ENCODE measurements around the gene EFNA3. TPM values are rescaled to one million over a fixed set of nuclear protein-coding genes. Genes with fewer than 3 reads are reported as not detected.

Gene EFNA3
- total RNA-seq, 5 donors from 2014 or later (not counting 1 experiment from before 2014, with no cell fraction given): 0.68 to 2.6 (median 2.3) TPM; not detected in 1

- DNase-seq (peak in 9 of 35 experiments; percentile 17 to 46 (median 22)), ATAC-seq (replicated peaks in 1 of 4) (no peak)
- peaks cover 8% of the 10 kb centered on the region for H3K36me3 Mint-ChIP-seq
- H3K9me3 ChIP-seq: no peaks in the 10 kb centered on the region
- H3K4me3 Mint-ChIP-seq: peak overlapping the region; percentile 72 to 88 (median 78)
- H3K27me3 ChIP-seq (replicated peaks in 1 of 2; ENCODE audit: control insufficient read depth in 2 of 2, extremely low read depth in 1 of 2, insufficient read depth in 2 of 2, low read length in 1 of 2): no peaks in the 10 kb centered on the region
- peak overlapping the region; percentile 17 to 66 for H3K4me3 ChIP-seq (ENCODE audit: control insufficient read depth in 1 of 2, extremely low read depth in 1 of 2, low read length in 1 of 2)
- no peak overlapping the region for H3K27ac ChIP-seq (ENCODE audit: low read length)
- ChIA-PET POLR2A (no interaction called here), CTCF (interaction anchor here (0.6 to 2.0 kb wide), 8 partner anchors 9 to 428 kb away, joined by 4 to 9 read pairs (median 5); partner anchors contain the start of gene KRTCAP2 (in 1 of the 2))
- H3K9me3 Mint-ChIP-seq: no peaks in the 10 kb centered on the region
- H3K4me1 ChIP-seq (ENCODE audit: control insufficient read depth in 1 of 2, extremely low read depth in 1 of 2, insufficient read depth in 2 of 2, low read length in 2 of 2): peaks cover 4 to 32% of the 10 kb centered on the region in 2 experiments
- peaks cover 14 to 26% (median 20%) of the 10 kb centered on the region in 3 donors for H3K4me1 Mint-ChIP-seq
- H3K27ac Mint-ChIP-seq: peak overlapping the region; percentile 72 to 75
- no peaks in the 10 kb centered on the region for H3K27me3 Mint-ChIP-seq
- H3K36me3 ChIP-seq (ENCODE audit: control insufficient read depth in 2 of 2, extremely low read depth in 1 of 2, insufficient read depth in 1 of 2, low read length in 1 of 2): peaks cover 0 to 6% of the 10 kb centered on the region in 2 donors
- WGBS (ENCODE audit: insufficient coverage): 46% methylated on average over 3 of the region's 12 CpGs
These were observed 25.9 kb upstream of the EFNA3 start for GRCh38 chr1:155052439-155053395.

- DNase-seq (no peak), ATAC-seq (replicated peaks in 1 of 4) (no peak)
- Mint-ChIP-seq H3K4me1 (peaks cover 14 to 26% (median 20%) of the 10 kb centered on the region in 3 donors), H3K4me3 (peak overlapping the region; percentile 28 to 88 (median 43)), H3K36me3 (peaks cover 14% of the 10 kb centered on the region), H3K27ac (peak overlapping the region; percentile 72 to 75), H3K9me3 (no peaks in the 10 kb centered on the region), H3K27me3 (no peaks in the 10 kb centered on the region)
- no peak overlapping the region for H3K27ac ChIP-seq (ENCODE audit: low read length)
- no peak overlapping the region for H3K4me3 ChIP-seq (ENCODE audit: control insufficient read depth in 1 of 2, extremely low read depth in 1 of 2, low read length in 1 of 2)
- 96% methylated on average over 3 of the region's 7 CpGs for WGBS (ENCODE audit: insufficient coverage)
- ChIA-PET POLR2A (no interaction called here), CTCF (interaction anchor here (0.6 to 2.0 kb wide), 4 partner anchors 9 to 429 kb away, joined by 4 to 8 read pairs (median 5); no protein-coding TSS in a partner anchor)
- no peaks in the 10 kb centered on the region for H3K27me3 ChIP-seq (replicated peaks in 1 of 2; ENCODE audit: control insufficient read depth in 2 of 2, extremely low read depth in 1 of 2, insufficient read depth in 2 of 2, low read length in 1 of 2)
- H3K4me1 ChIP-seq (ENCODE audit: control insufficient read depth in 1 of 2, extremely low read depth in 1 of 2, insufficient read depth in 2 of 2, low read length in 2 of 2): peaks cover 4 to 32% of the 10 kb centered on the region in 2 experiments
- no peaks in the 10 kb centered on the region for H3K9me3 ChIP-seq
- H3K36me3 ChIP-seq (ENCODE audit: control insufficient read depth in 2 of 2, extremely low read depth in 1 of 2, insufficient read depth in 1 of 2, low read length in 1 of 2): peaks cover 0 to 13% of the 10 kb centered on the region in 2 donors
These were observed 25.0 kb upstream of the EFNA3 start for GRCh38 chr1:155053531-155054105.

GRCh38 chr1:155057104-155057503, 21.5 kb upstream of the EFNA3 start:
- Mint-ChIP-seq H3K4me1 (peaks cover 22% of the 10 kb centered on the region in 3 donors), H3K4me3 (no peak overlapping the region), H3K36me3 (peaks cover 16% of the 10 kb centered on the region), H3K27ac (no peak overlapping the region), H3K9me3 (no peaks in the 10 kb centered on the region), H3K27me3 (no peaks in the 10 kb centered on the region)
- no peak overlapping the region for H3K4me3 ChIP-seq (ENCODE audit: control insufficient read depth in 1 of 2, extremely low read depth in 1 of 2, low read length in 1 of 2)
- no peak for ATAC-seq (replicated peaks in 1 of 4)
- WGBS (ENCODE audit: insufficient coverage): 98% methylated on average over 8 of the region's 8 CpGs
- H3K27me3 ChIP-seq (replicated peaks in 1 of 2; ENCODE audit: control insufficient read depth in 2 of 2, extremely low read depth in 1 of 2, insufficient read depth in 2 of 2, low read length in 1 of 2): no peaks in the 10 kb centered on the region
- peaks cover 0 to 16% of the 10 kb centered on the region in 2 donors for H3K36me3 ChIP-seq (ENCODE audit: control insufficient read depth in 2 of 2, extremely low read depth in 1 of 2, insufficient read depth in 1 of 2, low read length in 1 of 2)
- DNase-seq: no peak
- H3K27ac ChIP-seq (ENCODE audit: low read length): no peak overlapping the region
- peaks cover 9 to 24% of the 10 kb centered on the region in 2 experiments for H3K4me1 ChIP-seq (ENCODE audit: control insufficient read depth in 1 of 2, extremely low read depth in 1 of 2, insufficient read depth in 2 of 2, low read length in 2 of 2)
- ChIA-PET CTCF (interaction anchor here (0.5 to 0.6 kb wide), 6 partner anchors 28 to 1161 kb away, joined by 3 to 5 read pairs (median 3); no protein-coding TSS in a partner anchor), POLR2A (no interaction called here)
- H3K9me3 ChIP-seq: no peaks in the 10 kb centered on the region

GRCh38 chr1:155057788-155058211, 20.8 kb upstream of the EFNA3 start:
- Histone ChIP-seq H3K27me3 (replicated peaks in 1 of 2; ENCODE audit: control insufficient read depth in 2 of 2, extremely low read depth in 1 of 2, insufficient read depth in 2 of 2, low read length in 1 of 2) (no peaks in the 10 kb centered on the region), H3K9me3 (no peaks in the 10 kb centered on the region), H3K36me3 (ENCODE audit: control insufficient read depth in 2 of 2, extremely low read depth in 1 of 2, insufficient read depth in 1 of 2, low read length in 1 of 2) (peaks cover 0 to 16% of the 10 kb centered on the region in 2 donors), H3K4me1 (ENCODE audit: control insufficient read depth in 1 of 2, extremely low read depth in 1 of 2, insufficient read depth in 2 of 2, low read length in 2 of 2) (peaks cover 7 to 24% of the 10 kb centered on the region in 2 experiments), H3K27ac (ENCODE audit: low read length) (no peak overlapping the region), H3K4me3 (ENCODE audit: control insufficient read depth in 1 of 2, extremely low read depth in 1 of 2, low read length in 1 of 2) (no peak overlapping the region)
- no peak for DNase-seq
- ATAC-seq (replicated peaks in 1 of 4): no peak
- POLR2A ChIA-PET: interaction anchor here in 1 of 2 donors (0.6 kb wide), 1 partner anchor 25 kb away, joined by 5 read pairs; no protein-coding TSS in a partner anchor
- CTCF ChIA-PET: interaction anchor here (0.5 to 0.6 kb wide), 2 partner anchors 40 to 47 kb away, joined by 3 to 10 read pairs; no protein-coding TSS in a partner anchor
- Mint-ChIP-seq H3K4me1 (peaks cover 19 to 22% (median 21%) of the 10 kb centered on the region in 3 donors), H3K9me3 (no peaks in the 10 kb centered on the region), H3K27ac (no peak overlapping the region), H3K4me3 (no peak overlapping the region), H3K27me3 (no peaks in the 10 kb centered on the region), H3K36me3 (peaks cover 16% of the 10 kb centered on the region)
- WGBS (ENCODE audit: insufficient coverage): 96% methylated on average over 12 of the region's 13 CpGs

- ATAC-seq (replicated peaks in 1 of 4) (no peak), DNase-seq (no peak)
- H3K4me3 Mint-ChIP-seq: no peak overlapping the region
- Histone ChIP-seq H3K9me3 (no peaks in the 10 kb centered on the region), H3K27ac (ENCODE audit: low read length) (no peak overlapping the region), H3K4me3 (ENCODE audit: control insufficient read depth in 1 of 2, extremely low read depth in 1 of 2, low read length in 1 of 2) (no peak overlapping the region), H3K36me3 (ENCODE audit: control insufficient read depth in 2 of 2, extremely low read depth in 1 of 2, insufficient read depth in 1 of 2, low read length in 1 of 2) (peaks cover 0 to 16% of the 10 kb centered on the region in 2 donors), H3K4me1 (ENCODE audit: control insufficient read depth in 1 of 2, extremely low read depth in 1 of 2, insufficient read depth in 2 of 2, low read length in 2 of 2) (peaks cover 14 to 31% of the 10 kb centered on the region in 2 experiments), H3K27me3 (replicated peaks in 1 of 2; ENCODE audit: control insufficient read depth in 2 of 2, extremely low read depth in 1 of 2, insufficient read depth in 2 of 2, low read length in 1 of 2) (no peaks in the 10 kb centered on the region)
- POLR2A ChIA-PET: no interaction called here
- H3K27me3 Mint-ChIP-seq: no peaks in the 10 kb centered on the region
- peaks cover 16% of the 10 kb centered on the region for H3K36me3 Mint-ChIP-seq
- WGBS (ENCODE audit: insufficient coverage): 89% methylated on average over 8 of the region's 8 CpGs
- CTCF ChIA-PET: interaction anchor here (0.6 to 9.5 kb wide), 7 partner anchors 10 to 36 kb away, joined by 3 to 57 read pairs (median 6); partner anchors contain the start of gene ADAM15 (in 1 of the 2)
- H3K27ac Mint-ChIP-seq: no peak overlapping the region
- no peaks in the 10 kb centered on the region for H3K9me3 Mint-ChIP-seq
- H3K4me1 Mint-ChIP-seq: peaks cover 26 to 33% (median 32%) of the 10 kb centered on the region in 3 donors
These were observed 17.9 kb upstream of the EFNA3 start for GRCh38 chr1:155060736-155061135.
